GM12891 (cell line): ENCODE results near the gene TMOD1.
"Not testable (repeated sequence)": the region's sequence is repeated elsewhere in the genome, so short reads cannot be mapped to it uniquely, and the experiment has no call there.

Experiments
- POLR2A ChIP-seq: IDR thresholded peaks from 2 replicates; pipeline ENCODE4 v1.6.1; 2011; ENCODE audit warnings: low read depth, low read length, control low read depth
- POLR2AphosphoS5 ChIP-seq: IDR thresholded peaks from 2 replicates; pipeline ENCODE4 v1.6.1; 2011; ENCODE audit warnings: low read depth, low read length, control low read depth
- POU2F2 ChIP-seq: IDR thresholded peaks from 2 replicates; pipeline ENCODE4 v1.6.1; 2011; ENCODE audit warnings: low read depth, mild to moderate bottlenecking, control low read depth, low read length, moderate library complexity
- SPI1 ChIP-seq: IDR thresholded peaks from 2 replicates; pipeline ENCODE4 v1.6.1; 2011; ENCODE audit warnings: low read depth, low read length, control low read depth
- TAF1 ChIP-seq: IDR thresholded peaks from 2 replicates; pipeline ENCODE4 v1.6.1; 2011; ENCODE audit warnings: low read depth, low read length, control low read depth

- not testable (repeated sequence) for TF ChIP-seq POLR2A, TAF1, POLR2AphosphoS5, SPI1, POU2F2
Observed at GRCh38 chr9:97581590-97581989, 80.1 kb downstream of the TMOD1 start.
